ENCODE measurements around the gene TELO2.

The TELO2 gene

DNA sequence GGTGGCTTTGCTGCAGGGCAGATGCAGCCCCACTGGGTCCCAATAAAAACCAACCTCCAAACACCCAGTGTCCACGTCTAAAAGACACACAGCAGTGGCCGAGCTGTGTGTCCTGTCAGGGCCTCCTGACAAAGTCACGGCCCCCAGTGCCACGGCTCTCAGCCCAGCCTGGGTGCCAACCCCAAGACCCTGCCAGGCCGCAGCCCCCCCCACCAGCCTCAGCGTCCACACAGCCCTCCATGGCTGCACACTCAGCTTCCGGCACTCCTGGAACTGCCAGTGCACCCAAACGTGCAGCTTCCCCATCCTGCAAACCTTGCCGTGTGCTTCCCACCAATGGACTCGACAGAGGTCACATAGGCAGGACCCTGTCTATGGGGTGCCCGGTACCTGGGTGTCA lies 45.2 kb upstream of the TELO2 start:
- no peaks in the 10 kb centered on the region for H3K4me1 ChIP-seq (ENCODE audit: control insufficient read depth, low read length)
- H3K9me2 ChIP-seq (replicated peaks; ENCODE audit: control insufficient read depth, low read length), result no peaks in the 10 kb centered on the region
- H3K4me3 ChIP-seq (ENCODE audit: low read length), result no peak overlapping the region
- no peaks in the 10 kb centered on the region for H3K27me3 ChIP-seq (ENCODE audit: control insufficient read depth, low read length)
- TF ChIP-seq, protein P1, sequence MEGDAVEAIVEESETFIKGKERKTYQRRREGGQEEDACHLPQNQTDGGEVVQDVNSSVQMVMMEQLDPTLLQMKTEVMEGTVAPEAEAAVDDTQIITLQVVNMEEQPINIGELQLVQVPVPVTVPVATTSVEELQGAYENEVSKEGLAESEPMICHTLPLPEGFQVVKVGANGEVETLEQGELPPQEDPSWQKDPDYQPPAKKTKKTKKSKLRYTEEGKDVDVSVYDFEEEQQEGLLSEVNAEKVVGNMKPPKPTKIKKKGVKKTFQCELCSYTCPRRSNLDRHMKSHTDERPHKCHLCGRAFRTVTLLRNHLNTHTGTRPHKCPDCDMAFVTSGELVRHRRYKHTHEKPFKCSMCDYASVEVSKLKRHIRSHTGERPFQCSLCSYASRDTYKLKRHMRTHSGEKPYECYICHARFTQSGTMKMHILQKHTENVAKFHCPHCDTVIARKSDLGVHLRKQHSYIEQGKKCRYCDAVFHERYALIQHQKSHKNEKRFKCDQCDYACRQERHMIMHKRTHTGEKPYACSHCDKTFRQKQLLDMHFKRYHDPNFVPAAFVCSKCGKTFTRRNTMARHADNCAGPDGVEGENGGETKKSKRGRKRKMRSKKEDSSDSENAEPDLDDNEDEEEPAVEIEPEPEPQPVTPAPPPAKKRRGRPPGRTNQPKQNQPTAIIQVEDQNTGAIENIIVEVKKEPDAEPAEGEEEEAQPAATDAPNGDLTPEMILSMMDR (IDR thresholded peaks at IDR 0.05; ENCODE audit: low read depth, low read length, poor library complexity, severe bottlenecking), result no peak
- TF ChIP-seq EZH2phosphoT487 (IDR thresholded peaks at IDR 0.05; ENCODE audit: borderline replicate concordance, low read length), result no peak
- no peaks in the 10 kb centered on the region for H3K9me3 ChIP-seq (ENCODE audit: control insufficient read depth, insufficient read depth, low read length)
- H3K4me2 ChIP-seq (ENCODE audit: low read length), result no peak overlapping the region
- no peaks in the 10 kb centered on the region for H3K79me2 ChIP-seq (ENCODE audit: control insufficient read depth, low read length)
- no peaks in the 10 kb centered on the region for H3F3A ChIP-seq (ENCODE audit: control insufficient read depth, insufficient read depth)
- H4K20me1 ChIP-seq (ENCODE audit: control insufficient read depth, insufficient read depth, low read depth, low read length), result no peaks in the 10 kb centered on the region
- H3K36me3 ChIP-seq (ENCODE audit: control insufficient read depth, low read length), result peaks cover 18% of the 10 kb centered on the region; the same call in 1 of the 2 replicates
- no peak overlapping the region for H3K27ac ChIP-seq (ENCODE audit: low read depth, low read length)

DNA sequence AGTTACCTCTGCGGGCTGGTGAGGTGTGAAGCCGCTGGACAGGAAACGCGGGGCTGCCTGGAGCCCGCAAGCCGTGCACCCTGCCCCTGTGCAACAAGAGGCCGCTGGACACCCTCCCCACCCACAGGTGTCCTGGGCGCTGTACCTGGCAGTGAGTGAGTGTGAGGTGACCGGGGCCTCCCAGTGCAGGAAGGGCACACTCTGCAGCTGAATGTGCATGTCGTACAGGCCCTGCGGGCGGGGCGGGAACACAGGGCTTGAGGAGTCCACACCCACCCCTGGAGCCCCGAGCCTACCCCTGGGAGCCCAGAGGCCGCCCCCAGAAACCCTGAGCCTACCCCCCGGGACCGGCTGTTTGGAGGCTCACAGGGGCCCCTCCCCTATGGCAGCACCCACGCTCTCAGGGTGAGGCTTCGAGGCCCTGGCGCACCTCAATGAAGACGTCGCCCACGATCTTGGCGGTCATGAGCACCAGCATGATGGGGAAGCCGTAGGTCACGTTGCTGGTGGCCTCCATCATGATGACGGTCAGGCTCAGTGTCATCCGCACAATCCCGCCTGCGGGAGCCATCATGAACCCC lies 44.5 kb upstream of the TELO2 start:
- TF ChIP-seq EZH2phosphoT487 (IDR thresholded peaks at IDR 0.05; ENCODE audit: borderline replicate concordance, low read length), result no peak
- TF ChIP-seq, protein P1 (IDR thresholded peaks at IDR 0.05; ENCODE audit: low read depth, low read length, poor library complexity, severe bottlenecking), result no peak
- H4K20me1 ChIP-seq (ENCODE audit: control insufficient read depth, insufficient read depth, low read depth, low read length), result no peaks in the 10 kb centered on the region
- H3K9me3 ChIP-seq (ENCODE audit: control insufficient read depth, insufficient read depth, low read length), result no peaks in the 10 kb centered on the region
- H3K4me1 ChIP-seq (ENCODE audit: control insufficient read depth, low read length), result no peaks in the 10 kb centered on the region
- no peak overlapping the region for H3K4me3 ChIP-seq (ENCODE audit: low read length)
- no peak overlapping the region for H3K27ac ChIP-seq (ENCODE audit: low read depth, low read length)
- no peak overlapping the region for H3K4me2 ChIP-seq (ENCODE audit: low read length)
- H3K79me2 ChIP-seq (ENCODE audit: control insufficient read depth, low read length), result no peaks in the 10 kb centered on the region
- H3K9me2 ChIP-seq (replicated peaks; ENCODE audit: control insufficient read depth, low read length), result no peaks in the 10 kb centered on the region
- peaks cover 20% of the 10 kb centered on the region for H3K36me3 ChIP-seq (ENCODE audit: control insufficient read depth, low read length)
- no peaks in the 10 kb centered on the region for H3K27me3 ChIP-seq (ENCODE audit: control insufficient read depth, low read length)
- no peaks in the 10 kb centered on the region for H3F3A ChIP-seq (ENCODE audit: control insufficient read depth, insufficient read depth)

DNA sequence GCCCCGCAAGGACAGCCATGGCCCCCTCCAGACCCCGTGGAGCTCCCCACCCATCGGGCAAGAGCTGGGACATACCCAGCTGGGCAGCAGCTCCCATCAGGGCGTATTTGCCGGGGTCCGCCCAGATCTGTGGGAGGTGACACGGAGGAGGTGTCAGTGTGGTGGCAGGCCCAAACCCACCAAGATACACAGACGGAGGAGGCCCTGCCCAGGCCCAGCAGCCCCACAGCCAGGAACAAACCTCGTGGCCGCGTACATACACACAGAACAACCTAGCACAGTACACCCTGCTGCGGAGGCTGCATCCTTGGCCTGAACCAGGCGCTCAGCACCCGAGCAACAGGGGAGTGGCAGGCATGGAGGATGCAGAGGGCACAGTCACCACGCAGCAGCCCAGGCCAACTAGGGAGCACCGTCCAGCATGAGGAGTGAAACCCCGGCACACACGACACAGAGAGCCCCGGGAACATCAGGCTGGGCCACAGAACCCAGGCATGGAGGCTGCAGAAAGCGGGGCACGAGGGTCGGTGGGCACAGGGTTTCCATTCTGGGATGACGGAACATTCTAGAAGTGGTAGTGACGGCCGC lies 43.9 kb upstream of the TELO2 start:
- H3K4me3 ChIP-seq (ENCODE audit: low read length), result no peak overlapping the region
- H3K27ac ChIP-seq (ENCODE audit: low read depth, low read length), result no peak overlapping the region
- no peaks in the 10 kb centered on the region for H3K9me3 ChIP-seq (ENCODE audit: control insufficient read depth, insufficient read depth, low read length)
- H3K4me2 ChIP-seq (ENCODE audit: low read length), result no peak overlapping the region
- no peaks in the 10 kb centered on the region for H3K9me2 ChIP-seq (replicated peaks; ENCODE audit: control insufficient read depth, low read length)
- TF ChIP-seq, protein P1 (IDR thresholded peaks at IDR 0.05; ENCODE audit: low read depth, low read length, poor library complexity, severe bottlenecking), result no peak
- TF ChIP-seq EZH2phosphoT487 (IDR thresholded peaks at IDR 0.05; ENCODE audit: borderline replicate concordance, low read length), result no peak
- no peaks in the 10 kb centered on the region for H3K4me1 ChIP-seq (ENCODE audit: control insufficient read depth, low read length)
- no peaks in the 10 kb centered on the region for H3F3A ChIP-seq (ENCODE audit: control insufficient read depth, insufficient read depth)
- H3K79me2 ChIP-seq (ENCODE audit: control insufficient read depth, low read length), result no peaks in the 10 kb centered on the region
- H3K27me3 ChIP-seq (ENCODE audit: control insufficient read depth, low read length), result no peaks in the 10 kb centered on the region
- peaks cover 24% of the 10 kb centered on the region for H3K36me3 ChIP-seq (ENCODE audit: control insufficient read depth, low read length)
- H4K20me1 ChIP-seq (ENCODE audit: control insufficient read depth, insufficient read depth, low read depth, low read length), result no peaks in the 10 kb centered on the region
